Mesodermal cell (in vitro differentiated cells): ENCODE measurements around the gene ZNF106.
A peak's percentile ranks its signal among the peaks of the same experiment; 100 is the strongest.

Source experiments
- H3K27ac ChIP-seq: 2 replicates; pipeline ENCODE4 v1.7.0; 2013; ENCODE audit warnings: mild to moderate bottlenecking, low read depth, low read length, moderate library complexity; ENCODE audit not compliant: severe bottlenecking
- H3K36me3 ChIP-seq: 2 replicates; pipeline ENCODE4 v1.7.1; 2013; ENCODE audit warnings: mild to moderate bottlenecking, low read length, moderate library complexity; ENCODE audit not compliant: control insufficient read depth, insufficient read depth
- H3K4me1 ChIP-seq: one replicate; pipeline ENCODE4 v1.7.1; 2013; ENCODE audit warnings: mild to moderate bottlenecking, low read length; ENCODE audit not compliant: insufficient read depth, control insufficient read depth, poor library complexity, severe bottlenecking
- H3K4me3 ChIP-seq: 2 replicates; pipeline ENCODE4 v1.7.0; 2013; ENCODE audit warnings: low read length, control low read depth, mild to moderate bottlenecking; ENCODE audit not compliant: insufficient read depth, poor library complexity, severe bottlenecking; ENCODE audit errors: extremely low read depth
- H3K9me3 ChIP-seq: 2 replicates; pipeline ENCODE4 v1.7.1; 2013; ENCODE audit warnings: mild to moderate bottlenecking, low read length, moderate library complexity; ENCODE audit not compliant: control insufficient read depth
- WGBS, 2 experiments: methylation state at CpG; one replicate each; pipeline ENCODE4 v1.1.5; 2013; ENCODE audit warnings: missing lambda C conversion rate in 2 of 2; ENCODE audit not compliant: insufficient coverage in 2 of 2; 5-methylcytosine and 5-hydroxymethylcytosine counted together

The ZNF106 gene

DNA sequence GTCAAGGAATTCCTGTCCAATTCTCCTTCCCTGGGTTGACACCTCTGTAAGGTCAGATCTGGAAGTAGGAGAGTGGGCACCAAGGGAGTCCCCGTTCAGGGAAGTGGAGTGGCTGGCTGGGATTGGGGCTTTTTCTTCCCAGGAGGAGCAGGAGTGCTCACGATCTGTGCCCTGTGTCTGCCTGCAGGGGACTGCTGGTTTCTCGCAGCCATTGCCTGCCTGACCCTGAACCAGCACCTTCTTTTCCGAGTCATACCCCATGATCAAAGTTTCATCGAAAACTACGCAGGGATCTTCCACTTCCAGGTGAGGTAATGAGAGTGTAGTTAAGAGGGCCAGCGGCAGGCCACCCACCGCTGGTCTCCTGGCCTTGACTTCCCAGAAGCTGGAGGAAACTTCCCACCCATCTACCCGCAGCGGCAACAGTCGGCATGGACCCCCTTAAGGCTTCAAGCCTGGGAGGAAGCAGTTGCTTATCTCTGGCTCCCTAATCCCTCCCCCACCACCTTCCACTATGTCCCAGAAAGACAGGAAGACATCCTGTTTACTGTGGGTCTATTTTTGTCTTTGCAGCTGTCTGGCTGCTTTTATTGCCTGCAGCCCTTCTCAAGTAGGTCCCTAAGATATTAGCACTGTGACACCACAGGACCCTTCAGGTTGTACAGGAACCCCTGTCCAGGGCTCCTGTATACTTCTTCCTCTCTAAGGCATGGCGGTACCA, 104.8 kb downstream of the ZNF106 start:
- Histone ChIP-seq H3K27ac (peak overlapping the region; percentile 30), H3K4me1 (peaks cover 13% of the 10 kb centered on the region), H3K9me3 (no peaks in the 10 kb centered on the region), H3K4me3 (no peak overlapping the region), H3K36me3 (no peaks in the 10 kb centered on the region)
- WGBS, 2 experiments, result 69 to 74% methylated on average over 7 to 8 of the region's 12 CpGs

DNA sequence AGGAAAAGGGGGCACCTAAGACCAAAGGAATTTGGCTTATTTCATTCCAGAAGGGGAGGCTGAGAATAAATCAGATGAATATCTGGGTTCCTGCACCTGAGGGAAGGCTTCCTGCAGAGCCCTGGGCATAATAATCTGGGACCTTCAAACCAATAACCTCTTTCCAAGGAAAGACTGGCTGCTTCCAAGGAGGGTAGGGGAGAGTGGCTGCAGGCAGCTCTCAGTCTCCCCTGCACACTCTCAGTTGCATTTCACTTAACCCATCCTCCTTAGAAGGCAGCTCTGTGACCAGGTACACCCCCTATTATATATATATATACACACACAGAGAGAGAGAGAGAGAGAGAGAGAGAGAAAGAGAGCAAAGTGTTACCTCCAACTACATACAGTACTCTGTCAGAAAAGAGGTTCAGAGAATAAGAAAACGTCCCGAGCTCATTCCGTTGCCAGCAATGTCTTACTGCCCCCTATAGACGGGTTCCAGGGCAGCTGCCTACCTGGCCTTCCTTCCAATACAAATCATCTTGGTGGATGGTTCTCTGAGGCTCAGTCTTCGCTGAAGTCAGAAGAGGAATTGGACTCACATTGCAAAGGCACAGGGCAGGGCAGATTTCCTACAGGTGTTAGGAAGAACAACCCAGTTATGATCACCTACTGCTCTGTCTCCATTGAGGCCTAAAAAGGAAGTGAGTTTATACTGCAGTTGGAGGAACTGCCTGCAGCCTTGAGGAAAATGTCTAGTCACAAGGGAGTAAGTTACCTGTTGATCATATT, 105.5 kb downstream of the ZNF106 start:
- WGBS, 2 experiments, result 13 to 19% methylated on average over 4 to 5 of the region's 5 CpGs

DNA sequence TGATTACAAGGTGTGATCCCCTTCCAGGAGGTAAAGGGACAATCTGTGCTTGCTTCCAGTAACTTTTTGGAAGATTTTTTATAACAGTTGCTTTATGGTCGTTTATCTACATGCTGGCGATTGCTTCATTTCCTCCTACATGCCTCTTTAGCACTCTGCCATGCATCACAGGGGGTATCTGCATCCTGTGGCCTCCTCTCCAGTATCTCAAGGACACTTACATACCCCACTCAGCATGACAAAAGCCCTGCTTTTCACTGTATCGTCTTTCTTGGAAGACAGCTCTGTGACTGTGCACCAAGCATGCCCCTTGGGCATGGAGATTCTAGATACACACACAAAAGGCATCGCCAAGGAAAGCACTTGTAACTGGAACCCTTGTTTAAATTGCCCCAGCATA, 106.3 kb downstream of the ZNF106 start:
- H3K4me1 ChIP-seq, result peaks cover 13% of the 10 kb centered on the region

More for the DNA sequence above, 105.5 kb downstream of the ZNF106 start:
- H3K36me3 ChIP-seq, result no peaks in the 10 kb centered on the region
- H3K9me3 ChIP-seq, result no peaks in the 10 kb centered on the region
- H3K27ac ChIP-seq, result peak overlapping the region; percentile 26
- H3K4me3 ChIP-seq, result no peak overlapping the region
- H3K4me1 ChIP-seq, result peaks cover 13% of the 10 kb centered on the region

DNA sequence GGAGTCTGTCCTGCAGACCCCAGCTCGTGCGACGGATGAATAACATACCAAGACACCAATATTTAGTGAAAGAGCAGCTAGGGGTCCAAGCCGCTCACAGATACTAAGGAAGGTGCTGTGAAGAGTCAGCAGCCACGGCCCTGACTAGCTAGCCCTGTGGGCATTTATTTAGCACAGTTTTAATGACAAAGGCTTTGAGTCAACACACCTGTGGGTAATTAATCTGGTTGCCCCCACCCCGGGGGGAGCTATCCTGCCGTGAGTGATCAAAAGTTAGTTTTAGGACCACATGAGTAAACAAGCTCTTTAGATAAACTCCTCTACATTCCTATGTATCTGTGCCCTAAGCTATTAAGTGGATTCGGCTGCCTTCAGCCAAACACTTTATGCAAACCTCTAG, 112.9 kb downstream of the ZNF106 start:
- H3K4me3 ChIP-seq, result no peak overlapping the region
- 67 to 83% methylated on average over 2 to 3 of the region's 8 CpGs for WGBS, 2 experiments
- no peaks in the 10 kb centered on the region for H3K36me3 ChIP-seq
- no peak overlapping the region for H3K27ac ChIP-seq
- H3K9me3 ChIP-seq, result peaks cover 6% of the 10 kb centered on the region
- H3K4me1 ChIP-seq, result no peaks in the 10 kb centered on the region

More for the DNA sequence above, 106.3 kb downstream of the ZNF106 start:
- no peak overlapping the region for H3K4me3 ChIP-seq
- H3K36me3 ChIP-seq, result no peaks in the 10 kb centered on the region
- H3K9me3 ChIP-seq, result no peaks in the 10 kb centered on the region
- H3K27ac ChIP-seq, result no peak overlapping the region
- 36 to 47% methylated on average over 3 to 4 of the region's 4 CpGs for WGBS, 2 experiments

DNA sequence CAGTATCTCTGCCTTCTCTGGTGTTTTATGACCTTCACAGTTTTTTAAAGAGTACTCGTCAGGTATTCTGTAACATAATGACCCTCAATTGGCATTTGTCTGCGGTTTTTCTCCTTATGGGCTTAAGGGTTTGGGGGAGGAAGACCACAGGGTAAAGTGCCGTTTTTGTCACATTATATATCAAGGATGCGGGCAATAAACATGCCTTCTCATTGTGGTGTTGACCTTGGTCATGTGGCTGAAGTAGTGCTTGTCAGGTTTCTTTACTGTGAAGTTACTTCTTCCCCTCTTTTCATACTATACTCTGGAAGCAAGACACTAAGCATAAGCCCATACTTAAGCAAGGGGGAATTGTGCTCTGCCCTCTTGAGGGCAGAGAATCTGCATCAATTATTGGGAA, 115.0 kb downstream of the ZNF106 start:
- no peaks in the 10 kb centered on the region for H3K36me3 ChIP-seq
- H3K4me1 ChIP-seq, result no peaks in the 10 kb centered on the region
- H3K9me3 ChIP-seq, result peaks cover 9% of the 10 kb centered on the region
- no peak overlapping the region for H3K4me3 ChIP-seq
- 86% methylated on average over 1 of the region's 4 CpGs; no CpG with 5 or more reads in 1 of the 2 experiments for WGBS, 2 experiments
- no peak overlapping the region for H3K27ac ChIP-seq

DNA sequence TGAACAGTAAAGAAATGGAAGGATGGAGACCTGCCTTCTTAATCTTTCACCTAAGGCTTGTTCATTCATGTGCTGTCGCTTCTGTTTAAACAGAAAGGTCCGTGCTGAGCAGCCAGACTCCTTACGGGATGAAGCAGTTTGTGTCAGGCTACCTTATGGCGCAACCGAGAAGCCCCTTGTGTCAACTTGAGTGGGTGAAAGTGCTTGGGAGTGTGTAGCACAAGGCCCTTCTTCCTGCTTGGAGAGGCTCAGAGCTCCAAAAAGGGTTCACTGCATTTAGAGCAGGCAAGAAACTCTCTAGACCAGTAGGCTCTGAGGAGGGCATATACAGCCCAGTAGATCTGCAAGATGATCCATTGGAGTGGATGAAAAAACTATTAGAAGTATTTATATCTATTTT, 115.7 kb downstream of the ZNF106 start:
- Histone ChIP-seq H3K4me3 (no peak overlapping the region), H3K27ac (no peak overlapping the region), H3K9me3 (peaks cover 9% of the 10 kb centered on the region), H3K4me1 (no peaks in the 10 kb centered on the region), H3K36me3 (no peaks in the 10 kb centered on the region)
- WGBS, 2 experiments, result 97 to 100% methylated on average over 2 to 5 of the region's 5 CpGs

DNA sequence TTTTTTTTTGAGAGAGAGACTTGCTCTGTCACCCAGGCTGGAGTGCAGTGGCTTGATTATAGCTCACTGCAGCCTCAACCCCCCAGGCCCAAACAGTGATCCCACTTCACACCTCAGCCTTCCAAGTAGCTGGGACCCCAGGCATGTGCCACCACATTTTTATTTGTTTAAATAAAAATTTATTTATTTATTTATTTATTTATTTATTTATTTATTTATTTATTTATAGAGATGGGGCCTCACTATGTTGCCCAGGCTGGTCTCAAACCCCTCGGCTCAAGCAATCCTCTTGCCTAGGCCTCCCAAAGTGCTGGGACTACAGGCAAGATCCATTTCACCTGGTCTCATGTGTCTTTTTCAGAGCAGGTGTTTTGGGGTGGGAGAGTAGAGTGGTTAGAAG, 116.1 kb downstream of the ZNF106 start:
- Histone ChIP-seq H3K27ac (no peak overlapping the region), H3K9me3 (peaks cover 9% of the 10 kb centered on the region), H3K4me1 (no peaks in the 10 kb centered on the region), H3K36me3 (no peaks in the 10 kb centered on the region), H3K4me3 (no peak overlapping the region)
- 67 to 100% methylated on average over 1 of the region's 1 CpG for WGBS, 2 experiments

DNA sequence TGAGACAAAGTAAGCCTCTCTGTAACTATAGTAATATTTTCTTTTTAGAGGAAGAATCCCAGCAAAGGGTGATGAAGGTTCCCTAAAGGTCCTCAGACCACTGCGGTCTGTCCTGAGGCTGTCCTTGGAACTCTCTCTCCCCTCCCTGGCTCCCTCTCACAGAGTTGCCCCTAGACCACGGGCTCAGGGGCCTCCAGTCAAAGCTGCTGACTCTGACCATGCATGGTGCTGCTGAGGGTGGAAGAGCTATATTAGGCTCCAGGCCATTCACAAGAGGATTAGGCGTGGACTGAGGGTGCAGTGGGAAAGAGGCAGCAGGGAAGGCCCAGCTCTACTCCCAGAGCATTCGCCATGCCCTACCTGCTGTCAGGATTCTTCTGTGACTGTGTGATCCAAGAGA, 117.0 kb downstream of the ZNF106 start:
- Histone ChIP-seq H3K4me3 (no peak overlapping the region), H3K27ac (no peak overlapping the region), H3K4me1 (no peaks in the 10 kb centered on the region), H3K9me3 (peaks cover 9% of the 10 kb centered on the region), H3K36me3 (no peaks in the 10 kb centered on the region)
- 97 to 100% methylated on average over 3 of the region's 4 CpGs for WGBS, 2 experiments

DNA sequence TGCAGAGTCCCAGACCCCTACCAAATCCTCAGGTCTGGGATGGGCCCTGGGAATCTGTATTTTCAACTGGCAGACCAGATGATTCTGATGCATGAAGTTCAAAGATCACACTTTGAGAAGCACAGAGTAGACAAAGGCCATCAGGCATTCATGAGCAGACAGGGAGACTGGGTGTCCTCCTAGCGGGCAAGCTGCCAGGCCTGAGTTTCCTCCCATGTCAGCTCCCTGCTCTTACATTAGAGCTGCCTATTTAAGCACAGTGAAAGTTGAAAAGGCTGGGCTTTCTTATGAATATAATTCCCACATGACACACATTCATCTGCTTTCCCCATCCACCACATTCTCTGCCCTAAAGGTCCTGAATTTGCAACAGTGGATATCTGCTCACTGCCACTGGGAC, 117.7 kb downstream of the ZNF106 start:
- H3K4me1 ChIP-seq, result no peaks in the 10 kb centered on the region
- H3K36me3 ChIP-seq, result no peaks in the 10 kb centered on the region
- no peak overlapping the region for H3K27ac ChIP-seq
- H3K9me3 ChIP-seq, result peaks cover 16% of the 10 kb centered on the region
- no peak overlapping the region for H3K4me3 ChIP-seq
- 100% methylated on average over 1 of the region's 1 CpG; no CpG with 5 or more reads in 1 of the 2 experiments for WGBS, 2 experiments

DNA sequence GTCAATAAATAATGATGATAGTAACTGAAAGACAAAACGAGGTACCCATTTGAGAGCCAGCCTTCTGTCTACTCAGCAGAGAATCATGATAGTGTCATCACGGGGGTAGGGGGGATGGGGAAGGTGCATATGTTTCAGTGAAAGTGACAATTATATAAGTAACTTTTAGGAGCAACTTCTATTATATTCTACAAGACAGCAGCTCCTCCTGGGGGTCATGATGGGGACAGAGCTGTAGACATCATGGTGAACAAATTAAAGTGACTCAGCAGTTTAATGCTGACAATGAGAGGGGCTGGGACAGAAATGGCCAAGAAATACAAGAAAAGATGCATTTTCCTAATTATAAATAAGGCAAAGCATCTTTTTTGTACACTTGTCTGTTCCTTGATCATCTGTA, 119.8 kb downstream of the ZNF106 start:
- 100% methylated on average over 1 of the region's 2 CpGs; no CpG with 5 or more reads in 1 of the 2 experiments for WGBS, 2 experiments
- Histone ChIP-seq H3K4me1 (no peaks in the 10 kb centered on the region), H3K27ac (no peak overlapping the region), H3K9me3 (peaks cover 13% of the 10 kb centered on the region), H3K4me3 (no peak overlapping the region), H3K36me3 (no peaks in the 10 kb centered on the region)

DNA sequence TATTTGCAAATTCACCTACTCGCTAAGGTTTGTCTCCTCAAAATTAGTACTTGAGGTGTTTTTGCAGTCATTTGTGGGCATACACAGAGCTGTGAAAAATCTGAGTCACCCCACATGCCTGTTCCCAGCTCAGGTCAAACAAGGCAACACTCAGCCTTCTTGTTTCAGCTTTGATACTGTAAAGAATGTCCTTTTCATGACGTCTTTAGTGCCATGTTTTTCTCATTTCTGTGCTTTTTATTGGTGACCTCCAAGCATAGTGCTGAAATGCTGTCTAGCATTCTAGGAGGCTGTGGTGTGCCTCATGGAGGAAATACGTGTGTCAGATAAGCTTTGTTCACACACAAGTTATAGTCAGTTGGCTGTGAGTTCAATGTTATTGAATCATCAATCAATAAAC, 122.8 kb downstream of the ZNF106 start:
- no peaks in the 10 kb centered on the region for H3K4me1 ChIP-seq
- H3K36me3 ChIP-seq, result no peaks in the 10 kb centered on the region
- peaks cover 13% of the 10 kb centered on the region for H3K9me3 ChIP-seq
- H3K4me3 ChIP-seq, result no peak overlapping the region
- no peak overlapping the region for H3K27ac ChIP-seq
- 95 to 100% methylated on average over 1 to 2 of the region's 3 CpGs for WGBS, 2 experiments
